GM18508 (cell line): ENCODE results near the gene POLR2C.

Experiments
- ATAC-seq: cut with Tn5 transposase; IDR thresholded peaks from one replicate; pipeline ENCODE4 v1.9.1; 2021; ENCODE audit warnings: moderate number of reproducible peaks; ENCODE audit not compliant: insufficient read depth, unreplicated experiment

POLR2C gene

DNA sequence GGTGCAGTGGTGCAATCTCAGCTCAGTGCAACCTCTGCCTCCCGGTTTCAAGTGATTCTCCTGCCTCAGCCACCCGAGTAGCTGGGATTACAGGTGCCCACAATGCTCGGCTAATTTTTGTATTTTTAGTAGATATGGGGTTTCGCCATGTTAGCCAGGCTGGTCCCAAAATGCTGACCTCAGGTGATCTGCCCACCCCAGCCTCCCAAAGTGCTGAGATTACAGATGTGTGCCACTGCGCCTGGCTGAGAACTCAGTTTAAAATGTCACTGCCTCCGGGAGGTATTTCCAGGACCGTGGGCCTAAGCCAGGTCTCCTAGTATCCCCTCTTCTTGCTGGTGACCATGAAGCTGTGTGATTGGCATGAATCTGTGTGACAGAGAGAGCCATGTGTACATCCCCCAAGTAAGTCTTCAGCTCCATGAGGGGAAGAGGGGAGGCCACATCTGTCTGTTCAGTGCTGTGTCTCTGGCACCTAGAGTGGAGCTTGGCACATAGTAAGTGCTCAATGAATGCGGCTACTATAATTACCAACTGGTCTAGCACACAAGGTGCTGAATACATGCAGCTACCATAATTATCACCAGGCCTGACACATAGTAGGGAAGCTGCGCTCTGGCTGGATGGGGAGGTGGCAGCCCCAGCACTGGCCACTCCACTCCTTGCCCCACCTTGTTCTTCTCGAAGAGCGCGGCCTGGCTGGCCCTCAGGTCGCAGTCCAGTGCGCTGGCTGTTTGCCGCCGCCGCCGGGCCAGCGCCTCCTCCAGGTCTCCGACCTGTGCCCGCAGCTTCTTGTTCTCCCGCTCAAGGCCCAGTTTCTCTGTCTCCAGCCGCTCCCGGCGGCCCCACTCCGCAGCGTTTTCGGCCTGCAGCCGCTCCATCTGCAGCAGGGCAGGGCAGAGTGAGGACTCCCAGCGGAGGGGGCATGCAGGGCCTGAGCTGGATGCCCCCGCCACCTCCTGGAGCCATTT lies 55.2 kb downstream of the POLR2C start:
- ATAC-seq = no peak

DNA sequence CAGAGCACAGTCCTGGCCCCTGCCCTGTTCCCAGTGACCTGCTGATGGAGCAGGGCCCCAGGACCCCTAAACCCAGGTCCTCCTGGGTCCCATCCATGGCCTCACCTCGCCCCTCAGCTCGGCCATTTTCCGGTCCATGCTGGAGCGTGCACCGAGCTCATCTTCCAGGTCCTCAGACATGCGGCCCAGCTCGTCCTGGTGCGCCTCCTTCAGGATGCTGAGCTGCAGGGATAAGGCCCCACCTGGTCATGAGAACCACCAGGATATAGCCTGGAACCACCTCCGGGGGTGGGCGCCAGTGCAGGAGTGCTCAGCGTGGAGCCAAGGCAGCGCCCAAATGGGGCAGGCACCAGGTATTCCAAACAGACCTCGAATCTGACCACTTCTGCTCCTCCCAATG lies 56.0 kb downstream of the POLR2C start:
- no peak for ATAC-seq

DNA sequence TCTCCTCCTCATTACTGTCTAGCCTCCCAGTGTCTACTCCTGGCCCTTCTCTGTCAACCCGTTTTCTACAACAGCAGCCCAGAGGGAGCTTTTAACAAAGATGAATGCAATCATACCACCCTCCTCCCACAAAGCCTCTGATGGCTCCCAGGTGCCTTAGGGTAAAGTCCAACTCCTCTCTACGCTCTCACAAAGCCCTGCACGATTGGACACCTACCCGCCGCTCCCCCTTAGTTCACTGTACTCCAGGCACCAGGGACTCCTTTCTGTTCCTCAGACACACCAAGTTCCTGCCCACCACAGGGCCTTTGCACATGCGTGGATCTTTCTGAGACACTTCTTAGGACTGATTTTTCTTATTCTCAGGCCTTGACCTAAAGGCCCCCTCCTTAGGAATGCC lies 56.4 kb downstream of the POLR2C start:
- ATAC-seq = no peak

DNA sequence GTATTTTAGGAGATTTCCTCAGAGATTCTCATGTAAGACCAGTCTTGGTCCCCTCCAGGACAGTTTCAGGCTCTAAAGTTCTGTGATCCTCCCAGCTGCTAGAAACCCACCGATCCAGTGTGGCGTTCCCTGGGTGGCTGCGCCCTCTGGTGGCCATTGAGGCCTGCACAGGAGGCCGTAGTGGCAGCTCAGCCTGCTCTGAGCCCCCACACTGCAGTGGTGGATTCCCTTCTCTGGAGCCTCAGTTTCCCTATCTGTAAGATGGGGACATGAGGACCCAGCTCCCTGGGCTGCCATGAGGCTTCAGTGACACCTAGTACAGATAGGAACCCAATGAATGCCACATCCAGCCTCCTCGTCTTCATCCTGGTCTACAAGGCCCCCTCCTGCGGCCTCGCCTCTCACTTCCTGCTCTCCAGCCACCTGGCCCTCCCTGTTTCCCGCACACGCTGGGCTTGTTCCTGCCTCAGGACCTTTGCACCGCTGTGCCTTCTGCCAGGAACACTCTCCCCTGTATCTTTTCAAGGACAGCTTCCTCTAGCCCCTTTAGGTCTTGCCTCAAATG lies 57.4 kb downstream of the POLR2C start:
- no peak for ATAC-seq
